Activated naive CD8-positive, alpha-beta T cell treated with anti-CD3 and anti-CD28 coated beads for 36 hours (primary cell): ENCODE measurements around the gene NEDD4L. TPM values are rescaled to one million over a fixed set of nuclear protein-coding genes. Genes with fewer than 3 reads are reported as not detected.
"Not testable (repeated sequence)": the region's sequence is repeated elsewhere in the genome, so short reads cannot be mapped to it uniquely, and the experiment has no call there.

Experiments used
- DNase-seq: peaks from one replicate; pipeline ENCODE4 v3.0.0; 2021
- H3K27ac Mint-ChIP-seq: one replicate; pipeline ENCODE4 v1.8.0; 2022; ENCODE audit warnings: mild to moderate bottlenecking, moderate library complexity, mixed read lengths
- H3K27me3 Mint-ChIP-seq: one replicate; pipeline ENCODE4 v1.8.0; 2022; ENCODE audit warnings: mild to moderate bottlenecking, mixed read lengths
- H3K36me3 Mint-ChIP-seq: one replicate; pipeline ENCODE4 v1.8.0; 2021; ENCODE audit warnings: mild to moderate bottlenecking, mixed read lengths
- H3K4me1 Mint-ChIP-seq: one replicate; pipeline ENCODE4 v1.8.0; 2021; ENCODE audit warnings: mixed read lengths
- H3K4me3 Mint-ChIP-seq: one replicate; pipeline ENCODE4 v1.8.0; 2022; ENCODE audit warnings: mild to moderate bottlenecking, moderate library complexity, mixed read lengths
- H3K9me3 Mint-ChIP-seq: one replicate; pipeline ENCODE4 v1.8.0; 2022; ENCODE audit warnings: mixed read lengths
- total RNA-seq, 2 experiments: library from RNA; stranded (reverse); gene quantifications; one replicate each; pipeline ENCODE4 v1.2.3, GENCODE V29; 2021

Gene NEDD4L
- total RNA-seq, 2 experiments from 2014 or later = 10.5 to 14.4 TPM

DNA sequence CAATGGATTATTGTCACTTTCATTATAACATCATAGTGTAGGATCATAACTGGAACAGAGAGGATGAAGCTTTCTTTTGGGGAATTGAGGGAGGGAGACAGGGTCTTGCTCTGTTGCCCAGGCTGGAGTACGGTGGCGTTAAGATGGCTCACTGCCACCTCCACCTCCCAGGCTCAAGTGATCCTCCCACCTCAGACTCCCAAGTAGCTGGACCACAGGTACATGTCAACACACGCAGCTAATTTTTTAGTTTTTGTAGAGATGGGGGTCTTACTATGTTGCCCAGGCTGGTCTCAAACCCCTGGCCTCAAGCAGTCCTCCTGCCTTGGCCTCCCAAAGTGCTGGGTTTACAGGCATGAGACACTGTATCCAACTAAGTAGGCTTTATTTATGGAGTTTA is 221.5 kb downstream of the NEDD4L start:
- H3K4me3 Mint-ChIP-seq, H3K36me3 Mint-ChIP-seq, H3K27ac Mint-ChIP-seq, H3K27me3 Mint-ChIP-seq, H3K9me3 Mint-ChIP-seq, DNase-seq: not testable (repeated sequence)
- peaks cover 12% of the 10 kb centered on the region for H3K4me1 Mint-ChIP-seq

DNA sequence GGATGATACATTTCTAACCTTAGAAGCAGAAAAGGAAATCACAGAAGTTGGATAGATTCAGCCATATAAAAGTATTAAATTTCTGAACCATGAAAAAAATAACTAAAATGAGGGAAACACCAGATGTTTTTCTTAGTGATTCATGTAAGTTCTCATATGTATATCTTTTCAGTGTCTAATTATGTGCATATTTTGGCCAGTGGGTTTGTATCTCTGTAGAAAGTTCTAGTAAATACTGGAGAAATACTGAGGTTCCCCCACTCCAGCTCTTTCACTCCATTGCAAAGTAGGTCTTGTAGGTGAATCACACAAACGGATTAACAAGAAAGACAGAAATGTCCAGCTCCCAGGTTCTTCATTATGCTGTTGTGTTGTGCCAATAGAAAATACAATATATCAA is 222.3 kb downstream of the NEDD4L start:
- Mint-ChIP-seq H3K36me3 (no peaks in the 10 kb centered on the region), H3K27ac (no peak overlapping the region), H3K27me3 (no peaks in the 10 kb centered on the region), H3K9me3 (no peaks in the 10 kb centered on the region), H3K4me3 (no peak overlapping the region), H3K4me1 (peaks cover 12% of the 10 kb centered on the region)
- no peak for DNase-seq

DNA sequence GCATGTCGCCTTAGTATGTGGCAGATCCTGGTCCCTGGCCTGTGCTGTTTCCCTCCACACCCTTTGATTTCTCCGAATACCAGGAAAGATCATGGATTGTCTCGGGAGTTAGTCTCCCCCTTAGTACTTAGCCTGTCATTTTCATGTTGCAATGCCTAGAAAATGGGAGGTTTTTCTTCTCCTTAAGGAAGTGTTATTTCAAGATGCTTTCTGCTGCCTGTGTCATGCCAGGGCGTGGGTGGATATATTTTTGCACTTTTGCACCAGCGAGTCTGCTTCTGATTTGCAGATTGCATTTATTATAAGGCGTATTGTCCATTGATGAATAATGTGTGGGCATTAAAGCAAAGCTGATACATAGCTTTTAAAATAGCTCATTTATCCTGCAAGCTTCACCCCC is 223.5 kb downstream of the NEDD4L start:
- Mint-ChIP-seq H3K36me3 (no peaks in the 10 kb centered on the region), H3K27ac (no peak overlapping the region), H3K4me3 (no peak overlapping the region), H3K9me3 (no peaks in the 10 kb centered on the region), H3K4me1 (peaks cover 15% of the 10 kb centered on the region), H3K27me3 (no peaks in the 10 kb centered on the region)
- no peak for DNase-seq

- Mint-ChIP-seq H3K27ac (no peak overlapping the region), H3K36me3 (peaks cover 4% of the 10 kb centered on the region), H3K27me3 (no peaks in the 10 kb centered on the region), H3K4me3 (no peak overlapping the region), H3K4me1 (peaks cover 11% of the 10 kb centered on the region), H3K9me3 (no peaks in the 10 kb centered on the region)
- no peak for DNase-seq
Observed at GRCh38 chr18:58268849-58269248, 224.8 kb downstream of the NEDD4L start.

- Mint-ChIP-seq H3K27ac (no peak overlapping the region), H3K36me3 (peaks cover 5% of the 10 kb centered on the region), H3K27me3 (no peaks in the 10 kb centered on the region), H3K9me3 (no peaks in the 10 kb centered on the region), H3K4me1 (peaks cover 11% of the 10 kb centered on the region), H3K4me3 (no peak overlapping the region)
- no peak for DNase-seq
Observed at GRCh38 chr18:58269931-58270330, 225.9 kb downstream of the NEDD4L start.

- no peak overlapping the region for H3K27ac Mint-ChIP-seq
- H3K4me3 Mint-ChIP-seq = no peak overlapping the region
- no peaks in the 10 kb centered on the region for H3K9me3 Mint-ChIP-seq
- DNase-seq = no peak
- peaks cover 11% of the 10 kb centered on the region for H3K4me1 Mint-ChIP-seq
- H3K36me3 Mint-ChIP-seq = peaks cover 5% of the 10 kb centered on the region
- H3K27me3 Mint-ChIP-seq = no peaks in the 10 kb centered on the region
Observed at GRCh38 chr18:58270396-58270795, 226.4 kb downstream of the NEDD4L start.

DNA sequence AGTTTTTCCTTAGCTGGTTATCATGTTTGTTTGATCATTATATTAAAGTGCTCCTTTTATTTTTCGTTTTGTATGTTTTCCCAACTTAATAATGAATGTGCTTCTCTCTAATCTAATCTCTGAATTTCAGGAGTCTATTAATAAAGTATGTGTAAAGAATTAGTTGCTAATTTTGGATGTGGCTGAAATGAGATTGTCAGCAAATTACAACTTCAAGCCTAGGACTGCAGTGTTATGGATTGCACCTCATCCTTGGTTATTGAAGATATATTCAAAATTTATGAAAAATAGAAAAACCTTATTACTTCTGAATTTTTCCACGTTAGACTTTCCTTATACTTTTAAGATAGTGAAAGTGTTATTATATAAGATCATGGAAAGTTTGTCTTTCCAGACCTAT is 227.7 kb downstream of the NEDD4L start:
- H3K27ac Mint-ChIP-seq = no peak overlapping the region
- peaks cover 5% of the 10 kb centered on the region for H3K36me3 Mint-ChIP-seq
- no peaks in the 10 kb centered on the region for H3K27me3 Mint-ChIP-seq
- H3K4me3 Mint-ChIP-seq = no peak overlapping the region
- no peaks in the 10 kb centered on the region for H3K9me3 Mint-ChIP-seq
- peaks cover 11% of the 10 kb centered on the region for H3K4me1 Mint-ChIP-seq
- DNase-seq = no peak

- Mint-ChIP-seq H3K4me3 (no peak overlapping the region), H3K9me3 (no peaks in the 10 kb centered on the region), H3K27ac (no peak overlapping the region), H3K36me3 (peaks cover 5% of the 10 kb centered on the region), H3K4me1 (peaks cover 11% of the 10 kb centered on the region), H3K27me3 (no peaks in the 10 kb centered on the region)
- DNase-seq = no peak
Observed at GRCh38 chr18:58272209-58272608, 228.2 kb downstream of the NEDD4L start.

DNA sequence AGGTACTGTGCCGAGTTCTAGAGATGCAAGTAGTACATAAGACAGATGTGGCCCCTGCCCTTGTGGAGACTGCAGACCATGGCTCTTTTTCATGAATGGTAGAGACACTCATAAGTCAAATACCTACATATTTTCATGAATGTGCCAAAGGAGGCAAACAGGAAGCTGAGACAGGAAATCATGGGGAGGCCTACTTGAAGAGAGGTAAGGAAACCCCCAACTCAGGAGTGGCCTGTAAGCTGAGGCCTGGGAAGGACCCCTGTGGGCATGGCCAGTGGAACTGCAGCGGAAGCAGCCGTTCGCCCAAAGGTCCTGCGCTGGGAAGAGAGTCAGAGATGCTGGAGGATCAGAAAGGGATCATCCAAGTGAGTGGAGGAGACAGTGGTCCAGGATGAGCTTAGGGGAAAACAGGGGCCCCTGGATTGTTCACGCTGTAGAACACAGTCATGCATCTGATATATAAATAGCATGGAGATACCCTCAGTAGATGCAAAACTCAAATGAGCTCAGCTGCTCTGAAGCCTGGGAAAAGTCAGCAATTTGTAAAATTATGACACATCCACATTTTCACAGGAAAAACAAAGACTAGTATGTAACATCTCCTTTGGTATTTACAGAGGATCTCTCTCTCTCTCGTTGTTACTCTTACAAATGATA is 228.9 kb downstream of the NEDD4L start:
- H3K4me3 Mint-ChIP-seq = no peak overlapping the region
- peaks cover 5% of the 10 kb centered on the region for H3K36me3 Mint-ChIP-seq
- no peaks in the 10 kb centered on the region for H3K27me3 Mint-ChIP-seq
- peaks cover 11% of the 10 kb centered on the region for H3K4me1 Mint-ChIP-seq
- H3K27ac Mint-ChIP-seq = peak overlapping the region; percentile 51
- DNase-seq = no peak
- H3K9me3 Mint-ChIP-seq = no peaks in the 10 kb centered on the region

DNA sequence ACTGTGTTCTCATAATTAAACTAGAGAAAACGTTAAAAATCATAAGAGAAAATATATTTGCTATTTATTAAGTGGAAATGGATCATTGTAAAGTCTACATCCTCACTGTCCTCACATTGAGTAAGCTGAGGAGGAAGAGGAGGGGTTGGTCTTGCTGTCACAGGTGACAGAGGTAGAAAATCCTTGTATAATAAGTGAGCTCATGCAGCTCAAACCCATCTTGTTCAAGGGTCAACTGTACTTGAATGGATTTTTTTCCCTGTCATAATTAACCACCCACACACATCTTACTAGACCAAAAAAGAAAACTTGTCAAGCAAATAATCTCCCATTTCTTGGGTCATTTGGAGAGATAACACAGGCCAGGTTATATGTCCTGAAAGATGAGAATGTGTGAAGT is 231.2 kb downstream of the NEDD4L start:
- Mint-ChIP-seq H3K27ac (no peak overlapping the region), H3K27me3 (no peaks in the 10 kb centered on the region), H3K4me1 (peaks cover 11% of the 10 kb centered on the region), H3K36me3 (peaks cover 5% of the 10 kb centered on the region), H3K4me3 (no peak overlapping the region), H3K9me3 (no peaks in the 10 kb centered on the region)
- DNase-seq = no peak

DNA sequence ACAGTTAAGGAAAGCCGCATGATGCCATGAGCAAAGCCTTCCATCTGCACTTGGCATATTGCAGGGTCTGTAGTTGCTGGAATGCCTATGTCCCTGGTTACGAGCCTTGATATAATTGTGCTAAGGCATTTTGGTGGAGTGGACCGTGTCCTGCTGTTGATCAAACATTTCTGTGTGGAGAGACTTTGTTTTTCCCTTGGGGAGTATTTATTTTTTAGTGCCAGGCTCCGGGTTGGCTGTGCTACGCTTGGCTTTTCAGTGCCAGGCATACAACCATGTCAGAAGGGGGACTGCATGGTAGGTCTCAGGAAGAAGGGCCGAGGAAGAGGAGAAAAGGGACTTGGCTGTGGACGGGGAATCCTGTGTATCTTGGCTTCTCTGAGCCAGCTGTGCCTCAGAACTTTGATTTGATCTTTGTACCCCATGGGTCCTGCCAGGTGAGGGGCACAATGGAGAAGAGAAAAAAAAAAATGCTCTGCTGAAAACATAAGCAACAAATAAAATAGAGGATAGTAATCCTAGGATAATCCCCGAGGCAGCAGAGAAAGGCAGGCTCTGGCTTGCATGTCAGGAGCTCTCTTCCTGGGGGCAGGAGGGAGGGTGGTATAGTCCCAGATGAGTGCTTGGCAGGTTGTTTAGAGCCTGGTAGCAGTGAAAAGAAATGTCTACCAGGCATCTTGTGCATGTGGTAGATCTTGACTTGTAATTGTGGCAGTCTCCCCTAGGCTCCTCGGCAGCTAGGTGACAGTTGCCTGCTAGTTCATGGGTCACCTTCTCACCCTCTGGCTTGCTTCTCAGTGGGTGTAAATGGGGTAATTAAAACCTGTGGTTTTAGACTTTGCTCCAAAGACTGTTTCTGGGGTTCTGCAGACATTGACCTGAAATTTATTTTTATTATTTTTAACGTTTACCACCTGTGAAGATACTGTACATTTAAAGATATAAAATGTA is 233.0 kb downstream of the NEDD4L start:
- no peak overlapping the region for H3K4me3 Mint-ChIP-seq
- H3K9me3 Mint-ChIP-seq = no peaks in the 10 kb centered on the region
- H3K27ac Mint-ChIP-seq = no peak overlapping the region
- DNase-seq = no peak
- H3K36me3 Mint-ChIP-seq = peaks cover 5% of the 10 kb centered on the region
- no peaks in the 10 kb centered on the region for H3K27me3 Mint-ChIP-seq
- H3K4me1 Mint-ChIP-seq = peaks cover 11% of the 10 kb centered on the region

GRCh38 chr18:58279504-58280175 is 235.6 kb downstream of the NEDD4L start:
- H3K4me1 Mint-ChIP-seq = no peaks in the 10 kb centered on the region
- no peak for DNase-seq
- H3K4me3 Mint-ChIP-seq = no peak overlapping the region
- no peaks in the 10 kb centered on the region for H3K9me3 Mint-ChIP-seq
- no peak overlapping the region for H3K27ac Mint-ChIP-seq
- H3K36me3 Mint-ChIP-seq = no peaks in the 10 kb centered on the region
- H3K27me3 Mint-ChIP-seq = no peaks in the 10 kb centered on the region

DNA sequence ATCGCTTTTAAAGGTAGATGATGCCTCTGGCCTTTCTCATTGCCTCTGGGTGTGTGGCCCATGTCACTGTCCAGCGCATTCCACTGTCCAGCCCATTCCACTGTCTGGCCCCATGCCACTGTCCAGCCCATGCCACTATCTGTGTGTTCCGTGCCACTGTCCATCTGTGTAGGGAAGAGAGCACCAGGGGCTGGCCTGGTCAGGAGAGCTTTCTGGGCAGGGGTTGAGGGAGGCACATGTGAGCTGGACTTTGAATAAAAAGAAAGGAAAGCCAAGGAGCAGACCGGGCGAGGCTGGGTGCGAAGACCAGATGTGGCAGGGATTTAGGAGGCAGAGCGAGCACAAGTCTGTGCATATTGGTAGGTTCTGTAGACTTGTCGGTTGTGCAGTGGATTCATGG is 236.2 kb downstream of the NEDD4L start:
- H3K4me1 Mint-ChIP-seq = no peaks in the 10 kb centered on the region
- H3K36me3 Mint-ChIP-seq = no peaks in the 10 kb centered on the region
- no peak for DNase-seq
- no peak overlapping the region for H3K4me3 Mint-ChIP-seq
- H3K27ac Mint-ChIP-seq = no peak overlapping the region
- no peaks in the 10 kb centered on the region for H3K27me3 Mint-ChIP-seq
- no peaks in the 10 kb centered on the region for H3K9me3 Mint-ChIP-seq

DNA sequence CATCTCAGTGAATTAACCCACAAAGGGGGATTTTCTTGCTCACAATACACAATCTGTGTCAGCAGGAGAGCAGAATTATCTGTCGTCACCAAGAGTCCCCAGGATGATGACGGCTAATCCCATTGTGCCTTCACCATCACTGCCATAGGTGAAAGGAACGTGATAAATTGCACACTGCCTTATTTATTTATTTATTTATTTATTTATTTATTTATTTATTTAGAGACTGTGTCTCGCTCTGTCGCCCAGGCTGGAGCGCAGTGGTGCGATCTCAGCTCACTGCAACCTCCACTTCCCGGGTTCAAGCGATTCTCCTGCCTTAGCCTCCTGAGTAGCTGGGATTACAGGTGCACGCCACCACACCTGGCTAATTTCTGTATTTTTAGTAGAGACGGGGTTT is 238.8 kb downstream of the NEDD4L start:
- not testable (repeated sequence) for H3K4me1 Mint-ChIP-seq, H3K36me3 Mint-ChIP-seq, H3K27ac Mint-ChIP-seq, DNase-seq, H3K4me3 Mint-ChIP-seq, H3K27me3 Mint-ChIP-seq, H3K9me3 Mint-ChIP-seq

- H3K4me1 Mint-ChIP-seq = peaks cover 12% of the 10 kb centered on the region
- no peak overlapping the region for H3K4me3 Mint-ChIP-seq
- H3K27me3 Mint-ChIP-seq = no peaks in the 10 kb centered on the region
- no peak for DNase-seq
- no peaks in the 10 kb centered on the region for H3K36me3 Mint-ChIP-seq
- H3K9me3 Mint-ChIP-seq = no peaks in the 10 kb centered on the region
- no peak overlapping the region for H3K27ac Mint-ChIP-seq
Observed at GRCh38 chr18:58284699-58285448, 240.8 kb downstream of the NEDD4L start.
